Iris pigment epithelial cell (primary cell): Measurements from ENCODE around the gene DGCR8.
A peak's percentile ranks its signal among the peaks of the same experiment; 100 is the strongest.

Source experiments
- DNase-seq: peaks from one replicate; pipeline ENCODE4 v3.0.0-alpha.2; 2011; ENCODE audit warnings: low read depth

The DGCR8 gene

DNA sequence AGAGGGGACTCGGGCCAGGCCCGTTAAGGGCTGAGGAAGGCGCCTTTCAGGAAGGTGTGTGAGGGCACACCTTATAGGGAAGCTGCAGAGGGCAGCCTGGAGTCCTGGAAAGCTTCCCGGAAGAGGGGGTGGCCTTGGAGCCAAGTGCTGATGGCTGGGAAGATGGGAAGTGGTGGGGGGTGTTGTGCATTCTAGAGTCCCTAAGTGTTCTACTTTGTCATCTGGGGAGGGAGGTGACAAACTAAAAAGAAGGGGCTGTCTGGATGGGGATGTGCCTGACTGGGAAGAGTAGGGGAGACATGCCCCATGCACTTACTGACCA, 58.3 kb downstream of the DGCR8 start:
- no peak for DNase-seq

DNA sequence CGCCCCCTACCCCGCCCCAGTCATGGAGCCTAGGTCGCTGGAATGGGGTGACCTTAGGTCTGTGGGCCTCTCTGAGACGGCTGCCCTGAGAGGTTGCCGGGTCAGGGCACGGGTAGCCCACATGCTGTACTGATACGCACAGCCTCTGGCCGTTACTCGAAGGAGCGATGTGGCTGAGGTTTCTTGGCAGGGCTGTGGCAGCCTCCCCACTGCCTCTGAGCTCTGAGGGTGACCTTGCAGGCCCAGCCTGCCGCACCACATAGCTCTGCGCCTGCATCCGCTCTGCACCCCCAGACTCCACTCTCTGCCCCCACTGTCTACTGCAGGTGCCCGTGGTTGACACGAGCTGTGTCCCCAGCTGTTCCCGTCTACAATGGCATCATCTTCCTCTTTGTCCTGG, 58.8 kb downstream of the DGCR8 start:
- no peak for DNase-seq

DNA sequence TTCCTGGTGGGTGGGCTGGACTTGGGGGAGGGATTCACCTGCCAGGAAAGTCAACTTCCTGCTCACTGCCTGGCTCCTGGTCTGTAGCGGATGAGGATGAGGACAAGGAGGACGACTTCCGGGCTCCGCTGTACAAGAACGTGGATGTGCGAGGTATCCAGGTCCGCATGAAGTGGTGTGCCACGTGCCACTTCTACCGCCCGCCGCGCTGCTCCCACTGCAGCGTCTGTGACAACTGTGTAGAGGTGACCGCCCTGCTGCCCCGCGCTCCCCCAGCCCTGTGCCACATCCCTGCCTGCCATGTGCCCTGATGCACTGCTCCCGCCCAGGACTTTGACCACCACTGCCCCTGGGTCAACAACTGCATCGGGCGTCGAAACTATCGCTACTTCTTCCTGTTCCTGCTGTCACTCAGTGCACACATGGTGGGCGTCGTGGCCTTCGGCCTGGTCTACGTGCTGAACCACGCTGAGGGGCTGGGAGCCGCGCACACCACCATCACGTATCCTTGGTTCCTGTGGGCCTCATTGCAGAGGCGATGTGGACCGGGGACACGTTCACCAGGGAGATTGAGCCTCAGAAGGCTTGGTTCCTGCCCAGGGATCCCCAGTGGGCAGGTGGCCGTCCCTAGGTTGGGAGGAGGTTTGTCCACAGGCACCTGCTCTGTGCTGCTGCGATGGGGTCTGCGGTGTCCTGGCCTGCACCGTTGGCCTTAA, 59.5 kb downstream of the DGCR8 start:
- DNase-seq: no peak

DNA sequence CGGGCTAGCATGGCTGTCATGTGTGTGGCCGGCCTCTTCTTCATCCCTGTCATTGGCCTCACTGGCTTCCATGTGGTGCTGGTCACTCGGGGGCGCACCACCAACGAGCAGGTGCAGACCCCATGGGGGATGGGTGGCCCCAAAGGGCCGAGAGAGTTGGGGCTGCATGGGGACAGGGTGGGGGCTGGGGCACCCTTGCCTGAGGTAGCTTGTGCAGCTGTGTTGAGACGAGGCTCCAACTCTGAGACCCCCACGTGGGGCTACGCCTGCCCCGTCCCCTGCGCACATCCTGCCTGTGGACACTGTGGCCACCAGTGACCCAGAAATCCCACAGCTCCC, 60.0 kb downstream of the DGCR8 start:
- DNase-seq: no peak

DNA sequence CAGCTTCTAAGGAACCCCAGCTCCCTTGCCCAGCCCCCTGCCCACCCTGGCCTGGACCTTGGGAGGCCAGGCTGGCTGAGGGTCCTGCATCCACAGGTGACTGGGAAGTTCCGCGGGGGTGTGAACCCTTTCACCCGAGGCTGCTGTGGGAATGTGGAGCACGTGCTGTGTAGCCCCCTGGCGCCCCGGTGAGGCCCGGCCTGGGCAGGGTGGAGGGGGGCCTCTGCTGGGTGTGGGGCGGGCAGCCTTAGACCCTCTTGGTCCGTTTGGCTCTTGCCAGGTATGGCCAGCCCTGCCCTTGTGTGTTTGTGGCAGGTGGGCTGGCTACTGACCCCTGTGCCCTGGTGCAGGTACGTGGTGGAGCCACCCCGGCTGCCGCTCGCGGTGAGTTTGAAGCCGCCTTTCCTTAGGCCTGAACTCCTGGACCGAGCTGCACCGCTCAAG, 60.5 kb downstream of the DGCR8 start:
- DNase-seq: no peak

DNA sequence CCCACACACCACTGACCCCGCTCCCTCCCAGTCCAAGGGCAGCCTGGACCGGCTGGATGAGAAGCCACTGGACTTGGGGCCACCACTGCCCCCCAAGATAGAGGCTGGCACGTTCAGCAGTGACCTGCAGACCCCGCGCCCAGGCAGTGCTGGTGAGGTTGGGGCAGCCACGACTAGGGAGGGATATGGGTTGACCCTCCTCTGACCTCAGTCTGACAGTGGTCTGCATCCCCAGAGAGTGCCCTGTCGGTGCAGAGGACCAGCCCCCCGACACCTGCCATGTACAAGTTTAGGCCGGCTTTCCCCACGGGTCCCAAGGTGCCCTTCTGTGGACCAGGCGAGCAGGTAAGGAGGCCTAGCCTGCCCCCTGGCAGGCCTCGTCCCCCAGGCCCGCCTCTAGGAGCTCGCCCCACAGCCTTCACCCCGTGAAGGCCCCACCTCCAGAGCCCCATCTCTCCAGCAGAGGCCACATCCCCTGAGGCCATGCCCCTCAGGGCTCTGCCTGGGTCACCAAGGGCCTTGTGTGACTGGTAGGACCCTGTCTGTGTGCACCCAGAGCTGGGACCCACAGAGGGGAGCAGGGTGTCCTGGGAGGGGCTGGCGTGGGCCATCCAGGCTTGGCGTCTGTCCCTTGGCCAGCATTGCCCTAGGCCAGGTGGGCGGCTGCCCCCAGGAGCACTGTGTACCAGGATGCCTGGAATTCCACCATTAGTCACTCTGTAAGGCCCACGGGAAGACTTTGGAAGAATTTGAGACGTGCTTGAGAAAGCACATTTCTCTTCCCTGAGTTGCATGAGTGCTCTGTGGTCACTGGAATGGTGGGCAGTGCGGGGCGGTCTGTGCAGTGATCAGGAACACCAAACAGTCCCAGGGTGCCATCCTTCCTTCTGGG, 61.4 kb downstream of the DGCR8 start:
- peak; percentile 78 for DNase-seq

DNA sequence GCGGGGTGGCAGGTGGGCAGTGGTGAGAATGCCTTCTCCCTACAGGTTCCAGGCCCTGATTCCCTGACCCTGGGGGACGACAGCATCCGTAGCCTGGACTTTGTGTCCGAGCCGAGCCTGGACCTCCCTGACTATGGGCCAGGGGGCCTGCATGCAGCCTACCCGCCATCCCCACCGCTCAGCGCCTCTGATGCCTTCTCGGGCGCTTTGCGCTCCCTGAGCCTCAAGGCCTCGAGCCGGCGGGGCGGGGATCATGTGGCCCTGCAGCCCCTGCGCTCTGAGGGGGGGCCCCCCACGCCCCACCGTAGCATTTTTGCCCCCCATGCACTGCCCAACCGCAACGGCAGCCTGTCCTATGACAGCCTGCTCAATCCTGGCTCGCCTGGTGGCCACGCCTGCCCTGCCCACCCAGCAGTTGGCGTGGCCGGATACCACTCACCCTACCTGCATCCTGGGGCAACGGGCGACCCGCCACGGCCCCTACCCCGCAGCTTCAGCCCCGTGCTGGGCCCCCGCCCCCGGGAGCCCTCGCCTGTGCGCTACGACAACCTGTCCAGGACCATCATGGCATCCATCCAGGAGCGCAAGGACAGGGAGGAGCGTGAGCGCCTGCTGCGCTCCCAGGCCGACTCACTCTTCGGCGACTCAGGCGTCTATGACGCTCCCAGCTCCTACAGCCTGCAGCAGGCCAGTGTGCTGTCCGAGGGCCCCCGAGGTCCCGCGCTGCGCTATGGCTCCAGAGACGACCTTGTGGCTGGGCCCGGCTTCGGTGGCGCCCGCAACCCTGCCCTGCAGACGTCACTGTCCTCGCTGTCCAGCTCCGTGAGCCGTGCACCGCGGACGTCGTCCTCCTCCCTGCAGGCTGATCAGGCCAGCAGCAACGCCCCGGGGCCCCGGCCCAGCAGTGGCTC, 62.9 kb downstream of the DGCR8 start:
- no peak for DNase-seq

DNA sequence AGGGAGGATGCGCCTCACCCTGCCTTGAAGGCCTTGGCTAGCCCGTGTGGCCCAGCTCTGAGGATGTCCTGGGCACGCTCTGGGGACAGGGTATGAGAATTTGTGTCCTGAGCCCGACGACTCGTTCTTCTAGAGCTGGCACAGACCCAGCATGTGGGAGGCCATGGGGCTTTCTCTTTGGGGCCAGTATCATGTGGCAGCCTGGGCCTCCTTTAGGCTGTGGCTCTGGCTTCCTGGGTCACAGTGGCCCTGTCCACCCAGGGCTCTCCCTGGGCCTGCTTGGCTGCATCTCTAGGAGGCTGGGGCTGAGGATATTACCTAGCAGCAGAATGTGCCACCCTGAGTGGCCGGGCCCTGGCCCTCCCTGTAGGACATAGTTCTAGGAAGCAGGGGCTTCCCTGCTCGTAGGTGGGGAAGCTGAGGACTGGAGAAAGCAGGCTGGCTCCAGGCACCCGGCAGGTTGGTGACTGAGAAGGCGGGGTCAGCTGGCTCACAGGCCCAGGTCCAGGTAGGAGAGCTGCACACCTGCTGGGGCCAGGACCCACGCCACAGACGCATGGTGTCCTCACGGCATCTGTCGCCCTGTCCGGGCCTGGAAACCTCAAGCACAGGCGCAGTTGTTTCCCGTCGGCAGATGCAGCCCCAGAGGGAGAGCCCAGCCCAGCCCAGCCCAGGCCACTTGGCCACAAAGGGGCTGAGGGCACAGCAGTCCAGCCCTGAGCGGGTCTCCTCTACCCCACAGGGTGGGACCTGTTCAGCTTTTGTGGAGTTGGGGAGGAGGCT, 64.0 kb downstream of the DGCR8 start:
- no peak for DNase-seq

DNA sequence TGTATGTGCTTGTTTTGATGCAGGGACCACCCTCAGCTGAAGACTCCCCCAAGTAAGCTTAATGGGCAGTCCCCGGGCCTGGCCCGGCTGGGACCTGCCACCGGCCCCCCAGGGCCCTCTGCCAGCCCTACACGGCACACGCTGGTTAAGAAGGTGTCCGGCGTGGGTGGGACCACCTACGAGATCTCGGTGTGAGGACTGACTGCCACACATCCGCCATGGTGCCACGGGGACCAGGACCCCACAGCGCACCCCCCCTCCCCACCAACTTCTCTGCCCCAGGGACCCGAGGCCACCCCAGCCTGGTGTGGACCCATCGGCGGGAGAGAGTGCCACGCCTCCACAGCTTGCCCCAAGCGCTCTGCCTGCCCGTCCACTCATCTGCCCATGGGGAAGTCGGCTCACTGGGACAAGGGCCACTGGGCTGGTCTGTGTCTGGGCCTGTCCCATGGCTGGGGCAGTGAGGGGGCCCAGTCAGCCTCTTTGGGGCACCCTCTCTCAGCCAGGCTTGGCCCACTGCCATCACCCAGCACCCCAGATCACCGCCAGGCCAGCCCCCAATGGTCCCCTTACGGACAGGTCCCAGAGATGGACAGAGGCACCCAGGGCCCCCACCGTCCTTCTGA, 65.3 kb downstream of the DGCR8 start:
- no peak for DNase-seq

DNA sequence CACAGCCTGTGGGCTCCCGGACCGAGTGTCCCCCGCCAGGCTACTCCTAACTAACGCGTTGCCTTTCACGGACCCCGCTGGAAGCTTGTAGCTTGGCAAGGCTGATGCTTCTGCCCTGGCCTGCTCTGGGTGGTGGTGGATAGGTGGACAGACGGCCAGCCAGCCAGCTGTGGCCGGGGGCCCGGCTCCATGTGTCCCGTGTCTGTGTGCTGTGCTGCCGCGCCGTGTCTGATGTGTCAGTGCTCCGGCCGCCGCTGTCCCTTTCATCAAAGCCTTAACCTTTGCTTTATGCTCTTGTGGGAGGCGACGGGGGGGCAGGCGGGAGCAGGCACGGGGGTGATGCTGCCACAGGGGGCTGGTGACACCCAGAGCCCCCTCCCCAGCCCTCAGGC, 65.8 kb downstream of the DGCR8 start:
- DNase-seq: no peak

DNA sequence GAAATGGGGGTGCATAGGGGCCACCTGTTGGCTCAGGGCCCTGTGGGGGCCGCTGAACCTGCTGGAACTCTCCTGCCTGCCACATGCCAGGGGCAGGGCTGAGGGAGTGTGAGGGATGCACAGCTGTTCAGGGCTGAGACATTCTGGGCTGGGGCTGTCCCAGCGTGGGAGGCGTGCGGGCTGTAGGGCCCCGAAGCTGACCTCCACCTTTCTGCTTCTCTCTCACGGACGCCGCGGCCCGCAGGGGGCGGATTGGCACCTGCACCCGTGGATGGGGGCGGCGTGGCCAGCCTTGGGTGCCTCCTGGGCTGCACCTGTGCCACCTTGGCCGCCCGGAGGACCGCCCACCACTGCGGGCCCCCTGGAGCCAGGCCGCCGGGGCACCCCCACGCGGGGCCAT, 66.7 kb downstream of the DGCR8 start:
- DNase-seq: no peak

DNA sequence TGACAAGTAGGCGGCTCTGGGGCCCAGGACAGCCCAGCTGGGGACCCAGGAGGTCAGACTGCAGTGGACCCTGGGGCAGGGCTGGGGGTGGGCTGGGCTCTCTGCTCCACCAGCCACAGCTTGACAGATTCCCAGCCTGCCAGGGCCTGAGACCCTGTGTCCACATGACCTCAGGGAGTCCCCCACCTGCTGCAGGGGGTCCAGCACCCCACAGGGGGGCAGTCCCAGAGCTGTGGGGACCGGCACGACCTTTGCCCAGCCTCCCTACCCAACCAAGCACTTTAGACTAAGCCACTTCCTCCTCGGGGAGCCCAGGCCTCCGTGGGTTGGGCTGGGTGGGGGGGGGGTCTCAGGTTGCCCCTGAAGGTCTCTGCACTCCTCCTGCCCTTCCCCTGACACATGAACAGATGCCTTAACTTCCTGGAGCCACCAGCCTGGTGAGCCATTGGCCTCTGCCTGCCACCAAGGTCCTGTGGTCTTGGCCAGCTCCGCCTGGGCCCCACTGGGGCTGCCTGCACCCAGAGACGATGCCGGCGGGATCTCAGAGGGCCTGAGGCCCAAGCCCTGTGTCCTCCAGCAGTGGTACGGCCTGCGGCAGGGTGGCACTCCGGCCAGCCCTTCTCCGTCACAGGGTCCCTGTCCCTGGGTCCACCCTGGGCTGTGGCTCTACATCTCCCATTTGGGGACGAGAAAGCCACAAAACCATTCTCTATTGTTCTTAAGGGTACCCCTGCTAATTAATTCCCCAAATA, 67.4 kb downstream of the DGCR8 start:
- DNase-seq: no peak

DNA sequence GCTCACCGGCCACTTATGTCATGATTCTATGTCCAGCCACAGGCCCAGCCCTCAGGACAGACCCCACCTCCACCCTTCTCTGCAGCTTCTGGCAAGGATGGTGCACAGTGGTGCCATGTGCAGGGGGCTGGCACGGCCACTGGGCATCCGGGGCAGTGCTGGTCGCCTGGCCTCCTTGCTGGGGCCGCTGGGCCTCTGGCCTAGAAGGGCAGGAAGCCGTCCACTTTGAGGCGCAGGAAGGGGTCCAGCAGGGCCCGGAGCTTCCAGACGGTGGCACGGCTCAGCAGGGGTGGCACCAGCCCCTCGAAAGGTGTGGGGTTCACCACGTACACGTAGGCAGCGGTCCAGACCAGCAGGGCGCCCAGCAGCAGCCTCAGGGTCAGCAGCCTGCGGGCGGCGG, 68.4 kb downstream of the DGCR8 start:
- DNase-seq: no peak

DNA sequence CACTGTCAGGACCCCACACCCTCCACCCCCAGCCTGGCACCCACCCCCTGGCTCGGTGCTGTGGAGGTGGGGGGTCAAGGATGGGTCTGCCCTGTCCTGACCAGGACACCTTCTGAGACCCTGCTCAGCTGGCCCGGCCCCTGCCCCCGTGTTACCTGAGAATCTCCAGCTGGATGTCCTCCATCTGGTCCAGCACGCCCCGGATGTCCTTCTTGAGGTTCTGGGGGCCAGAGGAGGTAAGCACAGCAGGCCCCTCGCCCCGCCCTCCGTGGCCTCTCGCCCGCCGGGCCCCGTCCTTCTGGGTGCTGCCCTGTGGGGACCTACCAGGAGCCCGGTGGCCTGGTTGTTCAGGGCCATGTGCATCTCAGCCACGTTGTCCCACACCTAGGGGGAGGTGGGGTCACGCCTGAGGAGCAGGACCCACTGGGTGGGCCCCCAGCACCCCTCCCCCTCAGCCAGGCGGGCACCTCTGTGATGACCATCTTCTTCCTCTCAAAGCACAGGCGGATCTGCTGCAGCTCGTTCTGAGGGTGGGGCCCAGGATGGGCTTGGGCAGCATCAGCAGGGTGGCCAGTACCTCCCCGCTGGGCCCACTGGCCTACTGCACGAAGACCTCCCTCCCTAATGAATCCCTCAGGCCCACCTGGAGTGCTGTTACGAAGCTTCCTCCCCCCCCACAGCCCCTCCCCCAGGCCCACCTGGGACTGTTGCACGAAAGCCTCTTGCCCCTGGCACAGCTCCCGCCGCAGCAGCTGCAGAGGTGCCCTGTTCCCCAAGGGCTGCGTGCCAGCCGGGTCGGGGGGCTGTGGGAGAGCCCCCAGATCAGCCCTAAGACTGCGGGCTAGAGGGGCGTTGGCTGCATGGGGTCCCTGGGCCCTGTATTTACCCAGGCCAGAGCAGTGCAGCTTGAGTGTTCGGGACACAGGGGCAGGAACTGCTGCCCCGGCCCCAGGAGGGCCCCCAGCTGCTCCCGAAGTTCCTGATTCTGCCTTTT, 69.5 kb downstream of the DGCR8 start:
- DNase-seq: no peak

DNA sequence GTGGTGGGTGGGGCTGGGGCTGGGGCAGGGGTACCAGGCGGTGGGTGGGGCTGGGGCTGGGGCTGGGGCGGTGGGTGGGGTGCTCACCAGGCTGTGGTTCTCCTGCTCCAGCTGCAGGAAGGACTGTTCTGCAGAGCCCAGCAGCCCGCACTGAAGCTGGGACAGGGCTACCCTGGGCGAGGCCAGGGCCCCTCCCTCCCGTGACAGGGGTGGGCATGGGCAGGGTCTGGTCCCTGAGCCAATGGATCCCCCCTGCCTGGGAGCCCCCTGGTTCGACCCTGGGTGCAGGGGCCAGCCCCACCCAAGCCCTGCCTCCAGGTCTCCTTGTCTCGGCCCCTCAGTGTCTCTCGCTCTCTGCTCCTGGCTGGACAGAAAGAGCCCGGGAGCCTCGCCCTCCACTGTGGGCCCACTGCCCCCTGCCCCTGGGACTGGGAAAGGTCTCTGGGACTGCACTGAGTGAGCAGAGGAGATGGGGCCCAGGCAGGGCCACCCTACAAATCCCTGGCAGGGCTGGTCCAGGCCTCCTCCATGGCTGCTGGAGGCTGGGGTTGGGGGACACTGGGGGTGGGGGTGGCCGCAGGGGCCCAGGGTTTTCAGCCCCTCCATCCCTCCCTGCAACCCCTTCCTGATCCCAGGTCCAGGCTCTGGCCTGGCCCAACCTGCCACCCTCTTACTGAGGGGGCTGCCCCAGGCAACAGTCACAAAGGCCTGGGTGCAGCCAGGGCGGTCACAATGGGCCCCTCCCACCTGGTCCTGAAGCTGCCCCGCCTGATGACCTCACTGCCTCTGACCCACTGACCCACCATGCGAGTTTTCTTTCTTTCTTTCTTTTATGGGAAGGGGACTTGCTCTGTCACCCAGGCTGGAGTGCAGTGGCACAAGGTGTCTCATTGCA, 70.6 kb downstream of the DGCR8 start, which contains the start of gene CCDC188:
Gene CCDC188, minus strand, starts transcription at position 675 of the 895 bp plus-strand sequence. Its CDS starts 69 bp downstream, at position 606.
- DNase-seq: no peak

DNA sequence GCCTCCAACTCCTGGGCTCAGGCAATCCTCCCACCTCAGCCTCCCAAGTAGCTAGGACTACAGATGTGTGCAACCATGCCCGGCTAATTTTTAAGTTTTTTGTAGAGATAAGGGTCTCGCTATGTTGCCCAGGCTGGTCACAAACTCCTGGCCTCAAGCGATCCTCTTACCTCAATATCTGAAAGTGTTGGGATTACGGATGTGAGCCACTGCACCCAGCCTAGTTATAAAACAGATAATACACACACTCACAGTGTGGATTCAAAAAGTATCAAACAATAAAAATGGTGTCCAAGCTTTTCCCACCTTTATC, 71.2 kb downstream of the DGCR8 start:
- no peak for DNase-seq

DNA sequence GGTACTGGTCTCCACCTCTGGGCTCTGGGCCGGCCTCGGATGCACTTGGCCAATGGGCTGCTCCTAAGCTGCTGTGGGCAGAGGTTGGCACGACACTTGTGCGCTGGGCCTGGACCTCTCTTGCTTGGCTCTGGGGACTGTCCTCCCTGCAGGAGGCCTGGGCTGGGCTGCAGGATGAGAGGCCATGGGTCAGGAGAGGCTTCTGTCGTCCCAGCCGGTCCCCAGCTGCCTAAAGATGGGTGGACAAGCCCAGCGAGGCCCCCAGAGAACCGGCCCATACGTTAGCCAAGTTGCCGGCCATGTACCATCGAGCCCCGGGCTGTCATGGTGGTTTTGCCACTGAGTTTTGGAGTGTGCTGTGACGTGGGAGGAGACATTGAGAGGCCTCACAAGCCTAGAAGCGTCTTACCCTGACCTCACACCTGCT, 72.4 kb downstream of the DGCR8 start:
- no peak for DNase-seq

DNA sequence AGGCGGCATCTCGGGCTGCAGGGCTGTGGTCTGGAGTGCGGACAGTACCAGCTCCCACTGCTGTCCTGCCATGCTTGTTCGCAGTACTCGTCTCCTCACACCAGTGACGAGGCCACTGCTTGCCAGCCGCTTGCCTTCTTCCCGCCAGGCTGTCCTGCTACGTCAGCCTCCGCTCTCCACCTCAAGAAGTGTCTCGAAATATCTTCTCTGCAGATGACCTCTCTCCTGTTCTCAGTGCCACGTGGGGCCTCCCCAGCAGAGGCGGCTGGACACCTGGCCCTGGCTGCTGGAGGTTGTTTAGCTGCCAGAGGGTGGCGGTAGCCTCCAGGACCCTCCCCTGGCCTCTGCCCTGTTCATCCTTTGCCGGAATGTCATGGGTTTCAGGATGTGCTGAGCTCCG, 73.9 kb downstream of the DGCR8 start:
- no peak for DNase-seq
